Islet precursor cell (in vitro differentiated cells): ENCODE measurements around the gene ACACA.
"Not testable (repeated sequence)": the region's sequence is repeated elsewhere in the genome, so short reads cannot be mapped to it uniquely, and the experiment has no call there.

ENCODE experiments used
- DNase-seq: peaks from one replicate; pipeline ENCODE4 v3.0.0-alpha.2; 2018

Gene ACACA

DNA sequence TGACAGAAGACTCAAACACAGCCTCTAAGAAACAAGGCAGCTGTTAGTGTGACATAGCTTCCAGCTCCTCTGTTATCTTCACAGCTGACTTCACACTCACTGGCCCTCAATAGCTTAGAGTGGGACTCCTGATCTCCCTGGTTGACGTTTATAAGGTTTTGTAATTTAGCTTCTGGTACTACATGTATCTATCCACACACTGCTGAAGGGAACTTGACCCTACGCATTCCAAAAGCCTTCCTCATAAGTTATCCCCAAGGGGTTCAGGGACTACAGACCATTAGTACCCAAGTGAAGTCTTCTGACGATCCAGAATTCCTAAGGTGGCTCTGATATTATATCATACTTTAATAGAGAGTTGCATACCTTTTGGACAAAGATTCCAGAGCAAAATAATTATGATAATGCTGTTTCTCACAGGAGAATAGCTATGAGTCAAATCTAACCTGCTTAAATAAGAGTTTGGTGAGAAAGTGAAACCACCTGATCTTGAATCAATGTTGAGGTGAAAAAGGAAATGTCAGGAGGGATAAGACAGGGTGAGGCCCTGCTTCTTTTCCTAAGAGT, 14.5 kb downstream of the ACACA start:
- peak; percentile 45 for DNase-seq

GRCh38 chr17:37391146-37391545, 15.5 kb downstream of the ACACA start:
- no peak for DNase-seq

GRCh38 chr17:37389160-37389559, 17.5 kb downstream of the ACACA start:
- no peak for DNase-seq

GRCh38 chr17:37388266-37388665, 18.4 kb downstream of the ACACA start:
- DNase-seq, result no peak

DNA sequence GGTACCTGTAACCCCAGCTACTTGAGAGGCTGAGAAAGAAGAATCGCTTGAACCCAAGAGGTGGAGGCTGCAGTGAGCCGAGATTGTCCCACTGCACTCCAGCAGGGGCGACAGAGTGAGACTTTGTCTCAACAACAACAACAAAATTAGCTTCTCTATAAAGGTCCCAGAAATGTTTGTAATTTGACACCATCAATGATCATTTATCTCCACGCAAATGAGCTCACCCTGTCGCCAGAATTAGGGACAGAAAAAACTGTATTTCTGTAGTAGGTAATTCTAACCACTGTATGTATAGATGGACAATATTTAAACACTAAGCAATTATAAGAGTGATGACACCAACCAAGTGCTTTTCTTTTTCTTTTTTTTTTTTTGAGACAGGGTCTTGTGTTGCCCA, 20.2 kb downstream of the ACACA start:
- no peak for DNase-seq

DNA sequence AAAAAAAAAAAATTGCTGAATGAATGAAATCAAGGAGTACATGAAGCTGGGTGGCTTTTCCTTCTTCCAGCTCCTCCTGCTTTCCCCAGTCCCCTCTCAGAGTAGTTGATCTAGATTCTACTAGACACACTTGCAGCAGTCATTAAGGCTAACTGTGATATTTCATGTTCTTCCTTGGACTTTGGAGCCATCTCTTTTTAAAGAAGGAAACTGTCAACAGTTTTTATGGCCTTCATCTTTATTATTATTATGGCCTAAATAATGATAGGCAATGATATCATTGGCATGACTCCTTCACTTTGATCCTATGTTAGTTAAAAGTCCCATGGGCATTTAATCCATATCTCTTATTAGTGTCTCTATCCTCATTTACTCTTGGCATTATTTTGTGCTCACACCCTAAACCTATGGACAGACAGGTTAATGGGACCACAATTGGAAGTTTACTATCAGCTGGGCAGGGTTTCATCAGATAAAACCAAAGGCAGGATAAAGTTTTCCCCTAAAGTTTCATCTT, 21.1 kb downstream of the ACACA start:
- DNase-seq, result no peak

GRCh38 chr17:37384560-37385149, 22.0 kb downstream of the ACACA start:
- no peak for DNase-seq

DNA sequence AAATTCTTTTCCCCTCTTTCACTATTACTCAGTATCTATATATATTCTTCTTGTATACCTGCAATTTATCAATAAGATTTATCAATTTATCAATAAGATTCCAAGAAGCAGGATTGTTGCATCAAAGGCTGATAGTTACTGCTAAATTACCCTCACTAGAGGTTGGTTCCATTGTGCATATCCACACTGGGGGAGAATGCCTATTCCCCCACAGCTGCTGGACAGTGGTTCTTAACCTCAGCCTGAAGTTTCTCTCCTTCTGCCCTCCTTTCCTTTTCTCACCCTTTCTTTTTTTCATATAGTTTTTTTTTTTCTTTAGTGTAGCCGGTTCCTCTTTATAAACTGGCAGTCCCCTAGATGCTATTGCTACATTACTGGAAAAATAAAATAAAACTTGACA, 24.6 kb downstream of the ACACA start:
- DNase-seq, result no peak

- DNase-seq, result no peak
Measured at GRCh38 chr17:37375706-37376105, 30.9 kb downstream of the ACACA start, which contains the start of gene C17orf78. Gene C17orf78, plus strand, starts transcription at chr17:37375985. Its CDS starts 108 bp downstream, at chr17:37376093.

DNA sequence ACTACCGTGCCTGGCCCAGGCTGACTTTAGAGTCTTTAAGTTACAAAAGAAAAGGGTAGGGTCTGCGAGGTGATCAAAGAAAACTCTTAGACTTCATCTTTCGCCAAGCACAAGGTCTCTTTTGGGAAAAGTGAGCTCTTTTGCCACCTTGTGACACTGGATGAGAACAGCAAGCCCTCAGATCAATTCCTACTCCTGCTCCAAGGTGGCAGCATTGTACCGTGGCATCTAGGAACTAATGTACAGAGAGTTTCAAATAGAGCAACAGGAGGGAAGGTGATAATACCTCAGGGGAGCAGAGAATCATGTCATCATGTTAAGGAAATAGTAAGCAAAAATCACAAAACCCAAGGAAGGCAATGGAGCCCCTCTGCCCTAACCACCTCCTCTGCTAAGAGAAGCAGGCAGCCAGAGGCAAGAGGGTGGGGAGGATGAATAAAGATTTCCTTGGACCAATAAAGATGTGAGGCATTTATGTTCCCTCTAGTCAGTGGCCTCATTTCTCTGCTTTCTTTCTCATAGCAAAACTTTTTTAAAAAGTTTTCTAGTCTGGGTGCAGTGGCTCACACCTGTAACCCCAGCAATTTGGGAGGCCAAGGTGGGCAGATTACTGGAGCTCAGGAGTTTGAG, 33.0 kb downstream of the ACACA start:
- peak; percentile 92 for DNase-seq

- DNase-seq, result no peak
Measured at GRCh38 chr17:37368577-37368976, 38.1 kb downstream of the ACACA start.

GRCh38 chr17:37365589-37365988, 41.0 kb downstream of the ACACA start:
- DNase-seq, result no peak

GRCh38 chr17:37361543-37361942, 45.1 kb downstream of the ACACA start:
- no peak for DNase-seq

DNA sequence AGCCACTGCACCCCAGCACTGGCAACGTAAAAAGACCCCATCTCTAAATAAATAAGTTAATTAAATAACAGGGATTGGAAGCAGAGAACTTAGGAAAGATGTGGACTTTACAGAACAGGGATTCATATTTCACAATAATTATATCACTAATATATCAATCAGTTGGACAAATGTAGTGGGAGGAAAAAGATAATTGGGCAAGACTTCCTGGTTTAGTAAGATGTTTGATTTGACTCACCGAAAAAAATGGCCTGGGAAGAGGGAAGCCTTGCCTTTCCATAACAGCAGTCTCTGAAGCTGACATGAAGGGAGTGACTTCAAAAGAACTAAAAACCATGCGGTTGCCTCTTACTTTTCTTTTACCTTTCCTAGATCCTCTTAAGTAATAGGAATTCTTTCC, 46.0 kb downstream of the ACACA start:
- no peak for DNase-seq

DNA sequence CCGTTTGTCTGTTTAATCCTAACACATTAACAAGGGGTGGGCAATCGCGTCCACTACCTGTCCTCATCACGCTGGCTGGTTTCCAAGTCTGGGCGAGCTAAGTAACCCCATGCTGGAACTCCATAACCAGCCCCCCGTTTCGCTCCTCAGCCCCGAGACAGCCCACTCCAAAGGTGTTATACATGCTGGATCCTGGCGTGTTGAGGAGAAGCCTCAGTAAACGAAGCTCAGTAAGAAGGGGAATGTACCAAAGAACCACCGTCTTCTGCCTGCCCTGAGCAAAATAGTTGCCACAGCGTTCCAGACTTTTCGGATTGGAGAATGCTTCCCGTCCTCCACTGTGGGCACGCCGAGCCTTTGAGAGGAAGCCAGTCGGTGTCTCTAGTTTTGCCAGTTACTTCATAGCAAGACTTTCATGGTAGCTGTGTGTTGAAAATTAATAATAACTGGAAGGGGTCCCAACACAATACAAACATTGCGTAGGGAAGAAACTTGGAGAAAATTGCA, 46.9 kb downstream of the ACACA start:
- no peak for DNase-seq

GRCh38 chr17:37358830-37359681, 47.6 kb downstream of the ACACA start:
- DNase-seq, result peak; percentile 100

DNA sequence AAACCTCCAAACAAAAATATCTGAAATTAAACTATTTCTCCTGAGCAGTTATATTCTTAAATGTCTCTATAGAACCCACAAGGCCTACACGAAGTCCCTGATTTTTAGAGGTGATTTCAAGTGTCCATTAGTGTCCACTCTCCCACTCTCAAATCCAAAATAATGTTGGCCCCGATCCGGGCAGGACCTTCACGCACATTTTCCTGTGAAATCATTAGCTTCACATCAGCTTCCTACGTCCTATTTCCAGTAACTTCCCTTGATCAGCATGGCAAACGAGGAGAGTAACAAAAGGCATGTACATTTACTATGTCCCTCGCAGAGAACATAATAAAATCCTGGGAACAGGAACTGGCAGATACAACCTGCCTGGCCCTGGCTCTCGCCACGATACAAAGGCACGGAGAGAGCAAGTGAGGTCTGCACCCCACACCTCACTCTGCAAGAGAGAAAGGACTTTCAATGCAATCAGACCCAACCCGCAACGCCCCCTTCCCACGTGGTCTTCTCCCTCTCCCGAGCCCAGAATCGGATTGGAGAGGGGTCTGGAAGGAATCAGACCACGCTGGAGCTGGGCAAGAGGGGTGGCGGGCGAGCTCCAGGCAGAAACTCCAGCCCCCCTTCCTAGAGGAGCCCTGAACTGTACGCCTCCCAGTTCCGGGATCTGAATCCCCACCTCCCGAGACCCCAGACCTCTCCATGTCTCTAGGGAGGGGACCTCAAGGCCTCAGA, 48.4 kb downstream of the ACACA start:
- peak; percentile 94 for DNase-seq

DNA sequence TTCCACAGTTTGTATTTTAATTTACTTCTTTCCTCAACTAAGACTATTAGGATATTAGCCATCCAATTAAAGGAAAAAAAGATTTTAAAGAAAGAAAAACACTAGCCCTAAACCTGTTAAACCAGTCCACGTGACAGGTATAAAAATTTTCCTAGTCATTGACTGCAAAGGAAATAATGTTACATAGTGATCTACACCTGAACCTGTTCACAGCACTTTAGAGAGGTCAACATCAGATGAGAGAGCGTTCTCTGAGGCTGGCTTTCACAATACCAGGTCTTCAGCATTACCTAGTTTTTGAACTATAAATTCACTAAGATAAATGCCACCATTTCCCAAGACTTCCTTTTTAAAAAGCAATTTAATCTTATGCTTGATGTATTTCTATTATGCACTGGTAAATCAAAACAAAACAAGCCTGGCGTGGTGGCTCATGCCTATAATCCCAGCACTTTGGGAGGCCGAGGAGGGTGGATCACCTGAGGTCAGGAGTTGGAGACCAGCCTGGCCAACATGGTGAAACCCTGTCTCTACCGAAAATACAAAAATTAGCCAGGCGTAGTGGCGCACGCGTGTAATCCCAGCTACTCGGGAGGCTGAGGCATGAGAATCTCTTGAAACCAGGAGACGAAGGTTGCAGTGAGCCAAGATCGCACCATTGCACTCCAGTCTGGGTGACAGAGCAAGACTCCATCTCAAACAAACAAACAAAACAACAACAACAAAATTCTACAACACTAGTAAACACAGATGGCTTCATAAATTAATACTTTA, 49.7 kb downstream of the ACACA start:
- not testable (repeated sequence) for DNase-seq

DNA sequence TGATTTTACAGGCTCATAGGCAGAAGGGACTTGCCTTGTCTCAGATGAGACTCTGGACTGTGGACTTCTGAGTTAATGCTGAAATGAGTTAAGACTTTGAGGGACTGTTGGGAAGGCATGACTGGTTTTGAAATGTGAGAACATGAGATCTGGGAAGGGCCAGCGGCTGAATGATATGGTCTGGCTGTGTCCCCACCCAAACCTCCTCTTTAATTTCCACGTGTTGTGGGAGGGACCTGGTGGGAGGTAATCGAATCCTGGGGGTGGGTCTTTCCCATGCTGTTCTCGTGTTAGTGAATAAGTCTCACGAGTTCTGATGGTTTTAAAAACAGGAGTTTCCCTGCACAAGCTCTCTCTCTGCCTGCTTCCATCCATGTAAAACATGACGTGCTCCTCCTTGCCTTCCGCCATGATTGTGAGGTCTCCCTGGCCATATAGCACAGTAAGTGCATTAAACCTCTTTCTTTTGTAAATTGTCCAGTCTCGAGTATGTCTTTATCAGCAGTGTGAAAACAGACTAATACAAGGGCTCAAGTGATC, 59.7 kb downstream of the ACACA start:
- DNase-seq, result not testable (repeated sequence)

DNA sequence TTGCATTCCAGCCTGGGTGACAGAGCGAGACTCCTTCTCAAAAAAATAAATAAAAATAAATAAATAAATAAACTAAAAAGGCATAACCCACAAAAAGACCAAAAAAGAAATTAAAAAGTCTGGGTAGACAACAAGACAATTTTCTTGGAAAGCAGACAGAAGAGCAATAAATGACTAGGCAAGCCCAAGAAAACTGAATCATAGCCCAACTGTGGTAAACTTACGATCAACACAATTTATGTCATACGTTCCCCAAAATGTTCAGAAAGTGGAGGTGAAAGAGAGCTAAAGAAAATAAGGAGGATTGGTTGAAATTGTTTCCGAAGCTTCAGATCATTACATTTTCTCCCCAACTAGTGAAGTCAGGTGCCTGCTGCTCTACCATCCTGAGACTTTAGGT, 62.1 kb downstream of the ACACA start:
- DNase-seq, result no peak

DNA sequence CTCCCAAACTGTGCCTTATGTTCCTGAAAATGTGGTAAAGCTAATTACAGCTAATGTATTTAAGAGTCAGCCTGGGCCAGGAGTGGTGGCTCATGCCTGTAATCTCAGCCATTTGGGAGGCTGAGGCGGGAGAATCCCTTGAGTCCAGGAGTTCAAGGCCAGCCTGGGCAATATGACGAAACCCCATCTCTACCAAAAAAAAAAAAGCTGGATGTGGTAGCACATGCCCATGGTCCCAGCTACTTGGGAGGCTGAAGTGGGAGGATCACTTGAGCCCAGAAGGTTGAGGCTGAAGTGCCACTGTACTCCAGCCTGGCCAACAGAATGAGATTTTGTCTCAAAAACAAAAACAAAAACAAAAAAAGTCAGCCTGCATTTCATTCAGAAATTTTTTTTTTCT, 64.0 kb downstream of the ACACA start:
- DNase-seq, result no peak
